Osteoblast (primary cell): ENCODE measurements around the gene MARCHF3. TPM values are rescaled to one million over a fixed set of nuclear protein-coding genes. Genes with fewer than 3 reads are reported as not detected.

Source experiments
- DNase-seq: peaks from one replicate; pipeline ENCODE4 v3.0.0; 2011; ENCODE audit warnings: low spot score, mixed read lengths; ENCODE audit not compliant: insufficient read length; ENCODE audit errors: missing footprints
- H2AFZ ChIP-seq: 2 replicates; pipeline ENCODE4 v1.6.0; 2011; ENCODE audit warnings: mild to moderate bottlenecking, low read length
- H3K27ac ChIP-seq: 2 replicates; pipeline ENCODE4 v1.5.1; 2011; ENCODE audit warnings: mild to moderate bottlenecking, low read depth, low read length, moderate library complexity
- H3K27me3 ChIP-seq: 2 replicates; pipeline ENCODE4 v1.6.0; 2012; ENCODE audit warnings: mild to moderate bottlenecking, control low read depth, inconsistent platforms, low read length, moderate library complexity; ENCODE audit not compliant: insufficient read depth
- H3K36me3 ChIP-seq: 2 replicates; pipeline ENCODE4 v1.5.1; 2011; ENCODE audit warnings: mild to moderate bottlenecking, low read length, control low read depth, moderate library complexity; ENCODE audit not compliant: insufficient read depth
- H3K4me1 ChIP-seq: 2 replicates; pipeline ENCODE4 v1.5.1; 2011; ENCODE audit warnings: mild to moderate bottlenecking, low read length, control low read depth, moderate library complexity; ENCODE audit not compliant: insufficient read depth
- H3K4me2 ChIP-seq: 2 replicates; pipeline ENCODE4 v1.6.0; 2011; ENCODE audit warnings: mild to moderate bottlenecking, low read length; ENCODE audit not compliant: insufficient read depth
- H3K4me3 ChIP-seq: fragments of 200-600 bp; sonication (generic); 3 replicates; pipeline ENCODE4 v1.5.1; 2012; ENCODE audit warnings: mild to moderate bottlenecking, low read length, inconsistent platforms; ENCODE audit not compliant: insufficient read depth
- H3K79me2 ChIP-seq: 2 replicates; pipeline ENCODE4 v1.6.0; 2012; ENCODE audit warnings: mild to moderate bottlenecking, low read length, control low read depth, inconsistent platforms; ENCODE audit not compliant: insufficient read depth
- H3K9me3 ChIP-seq: 2 replicates; pipeline ENCODE4 v1.5.1; 2011; ENCODE audit warnings: low read depth, low read length, control low read depth
- H4K20me1 ChIP-seq: 2 replicates; pipeline ENCODE4 v1.6.0; 2012; ENCODE audit warnings: mild to moderate bottlenecking, low read length, control low read depth; ENCODE audit not compliant: insufficient read depth
- CTCF ChIP-seq: IDR thresholded peaks from 2 replicates; pipeline ENCODE4 v1.5.1; 2011; ENCODE audit warnings: mild to moderate bottlenecking, low read depth, low read length, moderate library complexity; ENCODE audit errors: extremely low read depth
- total RNA-seq: library from RNA; depleted of rRNA; stranded (reverse); fragments of >200 nt; gene quantifications from 2 replicates; pipeline ENCODE4 v1.2.3, GENCODE V29; 2012

Gene MARCHF3
- total RNA-seq, 1 donor: 2.2 TPM

- Histone ChIP-seq H3K27ac (peak overlapping the region; percentile 68), H4K20me1 (no peaks in the 10 kb centered on the region), H3K79me2 (peaks cover 22% of the 10 kb centered on the region), H3K4me3 (peak overlapping the region; percentile 89), H3K27me3 (no peaks in the 10 kb centered on the region), H3K4me1 (peaks cover 25% of the 10 kb centered on the region), H2AFZ (peak overlapping the region; percentile 90), H3K36me3 (no peaks in the 10 kb centered on the region), H3K4me2 (peak overlapping the region; percentile 89), H3K9me3 (no peaks in the 10 kb centered on the region)
- TF ChIP-seq CTCF: peak; percentile 48
- DNase-seq: peak; percentile 84
These were observed 638 bp downstream of the MARCHF3 start for GRCh38 chr5:127029581-127030258.

- Histone ChIP-seq H3K27ac (no peak overlapping the region), H3K4me1 (peaks cover 25% of the 10 kb centered on the region), H4K20me1 (no peaks in the 10 kb centered on the region), H2AFZ (no peak overlapping the region), H3K27me3 (no peaks in the 10 kb centered on the region), H3K4me3 (peak overlapping the region; percentile 89), H3K9me3 (no peaks in the 10 kb centered on the region), H3K79me2 (peaks cover 26% of the 10 kb centered on the region), H3K4me2 (peak overlapping the region; percentile 89), H3K36me3 (no peaks in the 10 kb centered on the region)
- TF ChIP-seq CTCF: no peak
- no peak for DNase-seq
These were observed 1.4 kb downstream of the MARCHF3 start for GRCh38 chr5:127028822-127029457.

- Histone ChIP-seq H3K9me3 (no peaks in the 10 kb centered on the region), H3K27me3 (no peaks in the 10 kb centered on the region), H4K20me1 (no peaks in the 10 kb centered on the region), H3K79me2 (peaks cover 32% of the 10 kb centered on the region), H3K4me3 (no peak overlapping the region), H3K4me2 (no peak overlapping the region), H3K36me3 (no peaks in the 10 kb centered on the region), H3K27ac (no peak overlapping the region), H3K4me1 (peaks cover 25% of the 10 kb centered on the region), H2AFZ (no peak overlapping the region)
- no peak for DNase-seq
- no peak for TF ChIP-seq CTCF
These were observed 2.8 kb downstream of the MARCHF3 start for GRCh38 chr5:127027539-127027938.

- H3K4me3 ChIP-seq: no peak overlapping the region
- TF ChIP-seq CTCF: no peak
- peaks cover 25% of the 10 kb centered on the region for H3K4me1 ChIP-seq
- DNase-seq: no peak
- H3K4me2 ChIP-seq: no peak overlapping the region
- no peak overlapping the region for H2AFZ ChIP-seq
- H3K27me3 ChIP-seq: no peaks in the 10 kb centered on the region
- H3K27ac ChIP-seq: no peak overlapping the region
- no peaks in the 10 kb centered on the region for H3K9me3 ChIP-seq
- peaks cover 36% of the 10 kb centered on the region for H3K79me2 ChIP-seq
- H4K20me1 ChIP-seq: no peaks in the 10 kb centered on the region
- no peaks in the 10 kb centered on the region for H3K36me3 ChIP-seq
These were observed 4.2 kb downstream of the MARCHF3 start for GRCh38 chr5:127026166-127026565.
